SK-N-SH (cell line): ENCODE data around the gene TCF12. TPM values are rescaled to one million over a fixed set of nuclear protein-coding genes. Genes with fewer than 3 reads are reported as not detected.

Experiments used
- CTCF ChIA-PET: fragments of 300-600, 350-600 bp; formaldehyde crosslinking; extraction: SDS; loops from one replicate; lab custom pipeline; 2021; lab: Yijun Ruan, JAX
- POLR2A ChIA-PET: fragments of 350-600 bp; sonication (Branson Sonifier 250); formaldehyde crosslinking; extraction: SDS; loops from one replicate; lab custom pipeline; 2020; ENCODE audit warnings: antibody characterized with exemption, inconsistent platforms; lab: Yijun Ruan, JAX
- DNase-seq: peaks from one replicate; pipeline ENCODE4 v3.0.0; 2012
- H2AFZ ChIP-seq: fragments of 200-600 bp; sonication (generic); 2 replicates; pipeline ENCODE4 v1.8.1; 2016; ENCODE audit warnings: antibody characterized with exemption, mild to moderate bottlenecking, low read depth
- H3F3A ChIP-seq: fragments of 200-600 bp; sonication (generic); replicated peaks from 2 replicates; pipeline ENCODE3; 2016; ENCODE audit warnings: antibody characterized with exemption, mild to moderate bottlenecking; ENCODE audit not compliant: insufficient read depth
- H3K27ac ChIP-seq, 2 experiments: fragments of 200-500 bp in 1 of 2; fragments of 200-600 bp in 1 of 2; sonication (Bioruptor generic) in 1 of 2; sonication (generic), shearing (Covaris generic) in 1 of 2; 2 replicates each; pipeline versions ENCODE4 v1.5.1 to v1.6.1; 2014 to 2016; ENCODE audit warnings: low read depth in 2 of 2, inconsistent platforms in 1 of 2, low read length in 1 of 2, mild to moderate bottlenecking in 1 of 2, mixed read lengths in 1 of 2
- H3K27me3 ChIP-seq: fragments of 200-600 bp; sonication (generic), shearing (Covaris generic); 2 replicates; pipeline ENCODE4 v1.6.1; 2016; ENCODE audit warnings: mixed run types; ENCODE audit not compliant: insufficient read depth
- H3K36me3 ChIP-seq, 2 experiments: fragments of 200-500 bp in 1 of 2; fragments of 200-600 bp in 1 of 2; sonication (Bioruptor generic) in 1 of 2; sonication (generic) in 1 of 2; replicated peaks in 1 of 2; 2 replicates each; pipeline versions ENCODE3 to v1.5.1; 2014 to 2016; ENCODE audit warnings: low read length in 1 of 2, mild to moderate bottlenecking in 1 of 2; ENCODE audit not compliant: insufficient read depth in 2 of 2, control insufficient read depth in 1 of 2
- H3K4me1 ChIP-seq, 2 experiments: fragments of 200-500 bp in 1 of 2; fragments of 200-600 bp in 1 of 2; sonication (Bioruptor generic) in 1 of 2; sonication (generic), shearing (Covaris generic) in 1 of 2; 2 replicates each; pipeline versions ENCODE4 v1.5.1 to v1.6.1; 2014 to 2016; ENCODE audit warnings: low read depth in 1 of 2, low read length in 1 of 2, mixed run types in 1 of 2; ENCODE audit not compliant: insufficient read depth in 2 of 2, control insufficient read depth in 1 of 2
- H3K4me2 ChIP-seq: fragments of 200-600 bp; sonication (generic), shearing (Covaris generic); 2 replicates; pipeline ENCODE4 v1.6.1; 2017; ENCODE audit warnings: mixed run types
- H3K4me3 ChIP-seq, 2 experiments: fragments of 200-500 bp in 1 of 2; fragments of 200-600 bp in 1 of 2; sonication (Bioruptor generic) in 1 of 2; sonication (generic), shearing (Covaris generic) in 1 of 2; 2 replicates each; pipeline versions ENCODE4 v1.5.1 to v1.8.1; 2014 to 2016; ENCODE audit warnings: low read depth in 2 of 2, inconsistent platforms in 1 of 2, low read length in 1 of 2, mild to moderate bottlenecking in 1 of 2, mixed read lengths in 1 of 2, moderate library complexity in 1 of 2
- H3K79me2 ChIP-seq: fragments of 200-600 bp; sonication (generic); 2 replicates; pipeline ENCODE4 v1.8.1; 2017; ENCODE audit warnings: mild to moderate bottlenecking; ENCODE audit not compliant: insufficient read depth
- H3K9ac ChIP-seq: fragments of 200-600 bp; sonication (generic); 2 replicates; pipeline ENCODE4 v1.6.1; 2017; ENCODE audit warnings: mixed run types
- H3K9me2 ChIP-seq: fragments of 200-600 bp; sonication (generic); 2 replicates; pipeline ENCODE4 v1.6.1; 2017; ENCODE audit warnings: mixed run types
- H3K9me3 ChIP-seq: fragments of 200-600 bp; sonication (generic); 2 replicates; pipeline ENCODE4 v1.6.1; 2017; ENCODE audit warnings: mixed run types, mild to moderate bottlenecking, moderate library complexity
- H4K20me1 ChIP-seq: fragments of 200-600 bp; sonication (generic); 2 replicates; pipeline ENCODE4 v1.6.1; 2017; ENCODE audit warnings: mild to moderate bottlenecking, mixed run types; ENCODE audit not compliant: insufficient read depth
- CHD2 ChIP-seq: fragments of 150-350 bp; IDR thresholded peaks from 2 replicates; pipeline ENCODE4 v1.6.1; 2018; ENCODE audit warnings: low read length; ENCODE audit not compliant: partially characterized antibody
- CTCF ChIP-seq: fragments of 200-600 bp; sonication (generic); IDR thresholded peaks from 2 replicates; pipeline ENCODE4 v1.6.1; 2017; ENCODE audit warnings: antibody characterized with exemption, mild to moderate bottlenecking, moderate library complexity
- ELF1 ChIP-seq: IDR thresholded peaks from 2 replicates; pipeline ENCODE4 v1.4.0; 2012
- EZH2phosphoT487 ChIP-seq: fragments of 200-600 bp; sonication (generic); IDR thresholded peaks from 2 replicates; pipeline ENCODE4 v1.6.1; 2017; ENCODE audit warnings: low read depth, mixed run types, mild to moderate bottlenecking, antibody characterized with exemption, moderate library complexity, borderline replicate concordance
- FOSL2 ChIP-seq: IDR thresholded peaks from 2 replicates; pipeline ENCODE4 v1.4.0; 2012; ENCODE audit warnings: low read depth, mild to moderate bottlenecking, moderate library complexity, borderline replicate concordance
- FOXJ3 ChIP-seq: sonication (generic); formaldehyde crosslinking; IDR thresholded peaks from 2 replicates; pipeline ENCODE4 v1.5.1; 2020; ENCODE audit warnings: mild to moderate bottlenecking, missing genetic modification reagents
- FOXM1 ChIP-seq: IDR thresholded peaks from 2 replicates; pipeline ENCODE4 v1.4.0; 2012; ENCODE audit warnings: low read depth, mild to moderate bottlenecking
- GABPA ChIP-seq: IDR thresholded peaks from 2 replicates; pipeline ENCODE4 v1.4.0; 2012; ENCODE audit warnings: low read depth, mild to moderate bottlenecking
- GATA2 ChIP-seq: sonication (generic); formaldehyde crosslinking; IDR thresholded peaks from 2 replicates; pipeline ENCODE4 v1.5.0; 2020; ENCODE audit warnings: mild to moderate bottlenecking, missing genetic modification reagents
- JUND ChIP-seq: IDR thresholded peaks from 2 replicates; pipeline ENCODE4 v1.4.0; 2012
- MEF2A ChIP-seq: IDR thresholded peaks from 2 replicates; pipeline ENCODE4 v1.4.0; 2012; ENCODE audit warnings: low read depth, borderline replicate concordance
- MXI1 ChIP-seq: IDR thresholded peaks from 2 replicates; pipeline ENCODE4 v1.6.1; 2012; ENCODE audit warnings: mild to moderate bottlenecking, low read depth, low read length, improper control_type of control experiment
- NFIC ChIP-seq: IDR thresholded peaks from 2 replicates; pipeline ENCODE4 v1.4.0; 2012; ENCODE audit warnings: borderline replicate concordance
- NRF1 ChIP-seq: IDR thresholded peaks from 2 replicates; pipeline ENCODE4 v1.6.1; 2012; ENCODE audit warnings: low read depth, mild to moderate bottlenecking, low read length
- RAD21 ChIP-seq: IDR thresholded peaks from 2 replicates; pipeline ENCODE4 v1.6.1; 2012; ENCODE audit warnings: mild to moderate bottlenecking, low read length
- REST ChIP-seq: IDR thresholded peaks from 2 replicates; pipeline ENCODE4 v1.6.1; 2012; ENCODE audit warnings: mild to moderate bottlenecking, low read depth, low read length, moderate library complexity
- RFX5 ChIP-seq: IDR thresholded peaks from 2 replicates; pipeline ENCODE4 v1.6.1; 2012; ENCODE audit warnings: mild to moderate bottlenecking, improper control_type of control experiment, low read length
- RXRA ChIP-seq: IDR thresholded peaks from 2 replicates; pipeline ENCODE4 v1.4.0; 2012; ENCODE audit warnings: low read depth, mild to moderate bottlenecking, borderline replicate concordance
- TCF12 ChIP-seq: IDR thresholded peaks from 2 replicates; pipeline ENCODE4 v1.4.0; 2012
- USF1 ChIP-seq: IDR thresholded peaks from 2 replicates; pipeline ENCODE4 v1.4.0; 2012; ENCODE audit warnings: low read depth, borderline replicate concordance
- USF2 ChIP-seq: fragments of 150-350 bp; IDR thresholded peaks from 2 replicates; pipeline ENCODE4 v1.6.1; 2017; ENCODE audit warnings: antibody characterized with exemption, low read length, low read depth, borderline replicate concordance
- YY1 ChIP-seq: IDR thresholded peaks from 2 replicates; pipeline ENCODE4 v1.4.0; 2012; ENCODE audit warnings: low read depth, mild to moderate bottlenecking
- ZBTB33 ChIP-seq: IDR thresholded peaks from 2 replicates; pipeline ENCODE4 v1.4.0; 2012; ENCODE audit warnings: low read depth, borderline replicate concordance
- WGBS: methylation state at CpG from one replicate; pipeline ENCODE4 v1.1.6; 2017; ENCODE audit warnings: low lambda C conversion rate; 5-methylcytosine and 5-hydroxymethylcytosine counted together
- polyA plus RNA-seq, 3 experiments: library from polyadenylated mRNA; depleted of rRNA; stranded (reverse); fragments of >200 nt; gene quantifications; 2 replicates each; pipeline ENCODE4 v1.2.3, GENCODE V29; 2012

The TCF12 gene
- polyA plus RNA-seq, 1 of the 3 experiments (the other 2 are of a cell fraction), result 49.6 TPM

GRCh38 chr15:57038040-57038439, 119.6 kb downstream of the TCF12 start (continued):
- TF ChIP-seq ZBTB33 (no peak), FOXJ3 (CRISPR knock-in tag) (no peak), RAD21 (no peak), CHD2 (no peak), USF2 (no peak), FOSL2 (no peak), GATA2 (CRISPR knock-in tag) (no peak)

GRCh38 chr15:57038496-57038895, 120.1 kb downstream of the TCF12 start:
- Histone ChIP-seq H3K79me2 (peaks cover 96% of the 10 kb centered on the region), H3K4me2 (no peak overlapping the region), H3K4me3 (no peak overlapping the region), H3K9ac (no peak overlapping the region), H3K9me3 (no peaks in the 10 kb centered on the region), H2AFZ (no peak overlapping the region), H3K27ac (no peak overlapping the region), H3K27me3 (no peaks in the 10 kb centered on the region), H3F3A (no peaks in the 10 kb centered on the region), H3K4me1 (no peaks in the 10 kb centered on the region; a peak in 2 of 4 replicates), H4K20me1 (peaks cover 19% of the 10 kb centered on the region), H3K36me3 (no peaks in the 10 kb centered on the region), H3K9me2 (no peaks in the 10 kb centered on the region)
- ChIA-PET POLR2A (no interaction called here), CTCF (interaction anchor here (1.4 kb wide), 1 partner anchor 253 kb away, joined by 3 read pairs; no protein-coding TSS in a partner anchor)
- no peak for DNase-seq
- TF ChIP-seq FOXJ3 (CRISPR knock-in tag) (no peak), FOXM1 (no peak), JUND (no peak), YY1 (no peak), ELF1 (no peak), USF1 (no peak), TCF12 (no peak), MEF2A (no peak), EZH2phosphoT487 (no peak), NFIC (no peak), RFX5 (no peak), CTCF (no peak), GABPA (no peak), RXRA (no peak), NRF1 (no peak), MXI1 (no peak), USF2 (no peak), REST (no peak)
- WGBS, result 95% methylated on average over 5 of the region's 5 CpGs
